ENCODE data around the gene REPIN1.

REPIN1 gene

DNA sequence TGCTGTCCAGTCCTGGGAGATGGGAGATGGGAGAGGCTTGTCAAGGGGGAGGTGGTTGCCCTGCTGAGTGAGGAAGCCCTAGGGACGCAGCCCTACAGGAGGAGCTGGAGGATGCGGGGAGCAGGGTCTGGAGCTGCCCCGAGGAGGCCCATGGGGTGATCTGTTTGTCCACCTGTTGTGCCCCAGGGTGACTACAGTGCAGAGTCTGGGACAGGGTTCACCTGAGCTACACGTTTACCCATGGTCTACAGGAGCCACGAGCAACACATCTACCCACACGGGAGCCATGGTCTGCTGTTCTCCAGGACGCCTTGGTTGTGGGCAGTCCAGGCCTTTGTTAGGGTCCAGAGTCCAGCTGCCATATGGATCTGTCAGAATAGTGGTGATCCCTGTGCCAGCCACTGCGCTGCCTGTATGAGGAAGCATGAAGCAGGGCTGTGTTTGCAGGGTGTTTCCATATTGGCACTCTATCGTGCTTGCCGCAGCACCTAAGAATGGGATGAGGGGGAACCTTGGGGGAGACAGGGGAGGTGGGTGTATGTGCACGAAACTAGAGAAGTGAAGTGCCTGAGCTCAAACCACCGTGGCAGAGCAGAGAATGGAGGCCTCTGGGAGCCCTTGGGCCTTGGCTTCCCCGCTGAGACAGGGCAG lies 34.2 kb downstream of the REPIN1 start:
- H3K4me1 Mint-ChIP-seq (ENCODE audit: low read depth), result peaks cover 39% of the 10 kb centered on the region
- H3K9me3 Mint-ChIP-seq, result no peaks in the 10 kb centered on the region
- H3K4me3 Mint-ChIP-seq, result no peak overlapping the region
- H3K36me3 Mint-ChIP-seq (ENCODE audit: low read depth), result peaks cover 7% of the 10 kb centered on the region
- peak overlapping the region; percentile 7 for H3K27ac Mint-ChIP-seq
- DNase-seq (ENCODE audit: low spot score), result no peak
- H3K27me3 Mint-ChIP-seq (ENCODE audit: low read depth), result no peaks in the 10 kb centered on the region

DNA sequence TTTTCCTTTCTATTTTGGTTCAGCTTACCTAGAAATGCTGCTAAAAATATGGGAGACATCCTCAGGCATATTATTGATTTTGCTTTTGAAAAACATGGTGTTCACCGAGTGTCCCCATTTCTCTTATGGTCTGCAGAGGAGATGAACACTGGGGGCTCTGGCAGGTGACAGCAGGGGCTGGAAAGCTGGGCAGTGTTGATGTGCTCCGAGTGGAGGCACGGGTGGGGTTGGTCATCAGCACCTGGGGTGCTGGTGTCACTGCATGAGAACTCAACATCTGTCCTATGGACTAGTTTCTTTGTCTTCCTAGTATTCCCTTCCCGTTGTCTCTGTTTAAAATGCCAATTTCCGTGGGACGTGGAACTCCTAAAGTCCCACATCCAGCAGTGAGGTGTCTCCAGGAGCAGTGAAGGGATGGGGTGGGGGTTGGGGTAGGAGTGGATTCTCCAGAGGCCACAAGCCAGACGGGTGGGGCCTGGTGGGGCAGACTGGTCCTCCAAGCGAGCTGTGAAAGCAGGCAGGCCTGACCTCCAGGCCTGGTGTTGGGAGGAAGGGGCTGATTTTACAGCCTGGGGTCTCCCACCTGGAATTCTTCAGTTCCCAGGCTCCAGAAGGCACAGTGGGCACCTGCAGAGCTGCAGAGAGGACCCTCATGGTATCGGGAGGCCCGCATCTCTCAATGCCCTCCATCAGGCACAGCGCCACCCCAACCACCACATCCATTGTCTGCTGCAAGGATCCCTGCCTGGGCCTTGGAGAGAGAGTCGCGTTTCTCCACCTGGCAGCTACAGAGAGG lies 35.0 kb downstream of the REPIN1 start:
- Mint-ChIP-seq H3K9me3 (no peaks in the 10 kb centered on the region), H3K27me3 (ENCODE audit: low read depth) (no peaks in the 10 kb centered on the region), H3K36me3 (ENCODE audit: low read depth) (peaks cover 7% of the 10 kb centered on the region), H3K4me3 (peak overlapping the region; percentile 91), H3K4me1 (ENCODE audit: low read depth) (peaks cover 41% of the 10 kb centered on the region), H3K27ac (peak overlapping the region; percentile 83)
- DNase-seq (ENCODE audit: low spot score), result no peak

DNA sequence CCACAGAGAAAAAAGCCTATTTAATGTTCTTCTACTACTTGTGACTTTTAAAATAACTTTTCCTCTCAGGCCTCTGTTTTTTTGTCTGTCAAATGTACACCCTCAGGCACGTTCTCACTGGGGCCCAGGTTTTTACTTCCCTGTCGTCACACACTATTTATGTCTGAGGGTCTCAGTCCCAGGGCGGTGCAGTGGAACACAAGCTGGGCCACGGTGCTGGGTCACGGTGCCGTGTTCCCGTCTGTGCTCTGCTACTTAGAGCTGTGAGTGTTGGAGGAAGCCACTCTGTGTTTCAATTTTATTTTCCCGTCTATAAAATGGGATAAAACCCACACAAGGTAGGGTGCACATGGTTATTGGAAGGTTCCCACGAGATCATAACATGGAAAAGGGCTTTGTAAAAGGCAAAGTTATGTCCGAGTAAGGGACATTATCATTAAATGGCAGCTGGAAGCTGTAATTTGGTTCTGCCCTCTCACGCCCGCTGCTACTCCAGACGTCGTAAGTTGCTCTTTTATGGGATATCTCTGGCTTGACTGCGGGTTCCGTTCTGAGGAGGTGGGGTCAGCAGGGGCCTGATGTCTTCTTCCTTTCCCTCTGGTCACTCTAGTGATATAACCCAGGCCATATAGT lies 35.7 kb downstream of the REPIN1 start:
- Mint-ChIP-seq H3K4me3 (peak overlapping the region; percentile 91), H3K27ac (peak overlapping the region; percentile 83), H3K27me3 (ENCODE audit: low read depth) (no peaks in the 10 kb centered on the region), H3K4me1 (ENCODE audit: low read depth) (peaks cover 47% of the 10 kb centered on the region), H3K9me3 (no peaks in the 10 kb centered on the region), H3K36me3 (ENCODE audit: low read depth) (peaks cover 14% of the 10 kb centered on the region)
- DNase-seq (ENCODE audit: low spot score), result no peak

DNA sequence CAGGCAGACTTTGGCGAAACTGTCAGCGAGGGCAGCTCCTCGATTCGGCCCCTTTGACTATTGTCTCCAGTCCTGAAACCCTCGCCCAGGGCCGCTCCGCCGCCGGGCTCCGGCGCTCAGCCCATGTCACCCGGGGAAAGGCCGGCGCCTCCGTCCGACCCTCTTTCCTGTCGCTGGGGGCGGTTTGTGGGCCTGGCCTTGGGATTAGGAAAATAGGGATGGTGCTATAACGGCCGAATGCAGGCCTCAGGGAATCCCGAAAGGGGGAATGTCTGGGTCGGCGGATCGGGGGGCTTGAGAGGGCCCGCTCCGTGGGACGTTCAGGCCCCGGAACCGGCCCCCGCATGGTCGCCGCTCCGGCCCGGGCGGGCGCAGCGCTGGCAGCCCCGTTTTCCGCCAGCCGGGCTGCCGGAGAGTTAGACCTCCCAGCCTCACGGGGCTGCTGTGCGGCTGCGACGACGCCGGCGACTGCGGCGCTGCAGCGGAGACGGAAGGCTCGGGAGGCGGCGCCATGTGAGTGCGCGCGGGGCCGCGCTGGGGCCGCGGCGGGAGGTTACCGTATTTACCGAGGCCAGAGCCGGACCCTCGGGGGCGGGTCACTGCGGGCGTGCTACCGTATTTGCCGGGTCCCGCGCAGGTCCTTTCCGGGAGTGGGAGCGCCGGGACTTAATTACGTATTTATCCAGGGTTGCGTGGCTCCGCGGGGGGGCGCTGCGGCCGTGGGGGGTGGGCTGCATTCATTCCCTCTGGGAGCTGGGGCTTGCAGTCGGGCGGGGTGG lies 36.4 kb downstream of the REPIN1 start:
- peak overlapping the region; percentile 99 for H3K27ac Mint-ChIP-seq
- H3K4me3 Mint-ChIP-seq, result peak overlapping the region; percentile 91
- H3K36me3 Mint-ChIP-seq (ENCODE audit: low read depth), result peaks cover 16% of the 10 kb centered on the region
- peaks cover 47% of the 10 kb centered on the region for H3K4me1 Mint-ChIP-seq (ENCODE audit: low read depth)
- no peaks in the 10 kb centered on the region for H3K9me3 Mint-ChIP-seq
- peak; percentile 81 for DNase-seq (ENCODE audit: low spot score)
- no peaks in the 10 kb centered on the region for H3K27me3 Mint-ChIP-seq (ENCODE audit: low read depth)

DNA sequence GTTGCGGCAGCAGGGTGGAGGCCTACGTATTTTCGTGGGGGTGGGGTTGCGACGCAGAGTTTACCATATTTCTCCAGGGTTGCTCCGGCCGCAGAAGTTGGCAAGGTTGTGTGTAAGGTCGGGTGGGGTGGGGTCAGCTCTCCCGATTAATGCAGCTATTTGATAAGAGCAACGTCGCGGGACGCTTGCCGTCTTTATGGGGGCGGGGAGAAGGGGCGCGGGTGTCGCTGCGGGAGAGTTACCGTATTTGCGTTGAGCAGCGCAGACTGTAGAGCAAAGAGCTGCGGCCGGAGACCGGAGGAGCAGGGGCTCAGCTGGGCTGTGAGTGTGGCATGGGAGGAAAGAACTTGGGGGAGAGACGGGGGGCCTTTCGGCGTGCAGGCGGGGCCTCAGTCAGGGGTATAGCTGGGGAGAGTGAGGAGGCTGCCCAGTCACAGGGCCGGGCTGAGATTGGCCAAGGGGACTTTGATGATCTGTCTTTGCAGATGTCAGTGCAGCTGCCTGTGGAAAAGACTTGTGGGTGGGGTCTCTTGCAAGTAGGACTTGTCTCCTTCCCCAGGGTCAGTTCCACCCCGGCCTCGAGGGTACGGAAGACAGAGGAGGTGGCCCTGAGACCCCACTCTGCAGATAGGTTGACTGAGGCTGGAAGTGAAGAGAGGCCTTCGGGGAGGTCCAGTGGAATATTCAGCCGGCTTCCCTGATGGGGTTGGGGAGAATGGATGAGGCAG lies 37.1 kb downstream of the REPIN1 start:
- H3K27ac Mint-ChIP-seq, result peak overlapping the region; percentile 99
- H3K36me3 Mint-ChIP-seq (ENCODE audit: low read depth), result peaks cover 19% of the 10 kb centered on the region
- H3K4me1 Mint-ChIP-seq (ENCODE audit: low read depth), result peaks cover 46% of the 10 kb centered on the region
- no peaks in the 10 kb centered on the region for H3K27me3 Mint-ChIP-seq (ENCODE audit: low read depth)
- no peaks in the 10 kb centered on the region for H3K9me3 Mint-ChIP-seq
- peak overlapping the region; percentile 90 for H3K4me3 Mint-ChIP-seq
- DNase-seq (ENCODE audit: low spot score), result peak; percentile 37

DNA sequence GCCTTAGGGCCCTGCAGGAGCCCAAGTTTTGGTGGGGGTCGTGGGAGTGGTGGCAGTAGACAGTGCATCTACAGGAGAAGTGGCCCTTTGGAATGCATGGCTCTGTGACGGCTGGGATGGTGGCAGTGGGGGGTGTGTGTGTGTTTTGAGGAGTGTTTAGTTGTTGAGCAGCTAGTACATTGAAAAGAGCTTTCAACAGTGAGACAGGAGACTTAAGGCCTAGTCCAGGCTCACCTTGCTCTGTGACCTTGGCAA lies 37.6 kb downstream of the REPIN1 start:
- Mint-ChIP-seq H3K27me3 (ENCODE audit: low read depth) (no peaks in the 10 kb centered on the region), H3K4me1 (ENCODE audit: low read depth) (peaks cover 42% of the 10 kb centered on the region), H3K9me3 (no peaks in the 10 kb centered on the region), H3K4me3 (peak overlapping the region; percentile 90), H3K36me3 (ENCODE audit: low read depth) (peaks cover 22% of the 10 kb centered on the region), H3K27ac (peak overlapping the region; percentile 99)
- DNase-seq (ENCODE audit: low spot score), result no peak

DNA sequence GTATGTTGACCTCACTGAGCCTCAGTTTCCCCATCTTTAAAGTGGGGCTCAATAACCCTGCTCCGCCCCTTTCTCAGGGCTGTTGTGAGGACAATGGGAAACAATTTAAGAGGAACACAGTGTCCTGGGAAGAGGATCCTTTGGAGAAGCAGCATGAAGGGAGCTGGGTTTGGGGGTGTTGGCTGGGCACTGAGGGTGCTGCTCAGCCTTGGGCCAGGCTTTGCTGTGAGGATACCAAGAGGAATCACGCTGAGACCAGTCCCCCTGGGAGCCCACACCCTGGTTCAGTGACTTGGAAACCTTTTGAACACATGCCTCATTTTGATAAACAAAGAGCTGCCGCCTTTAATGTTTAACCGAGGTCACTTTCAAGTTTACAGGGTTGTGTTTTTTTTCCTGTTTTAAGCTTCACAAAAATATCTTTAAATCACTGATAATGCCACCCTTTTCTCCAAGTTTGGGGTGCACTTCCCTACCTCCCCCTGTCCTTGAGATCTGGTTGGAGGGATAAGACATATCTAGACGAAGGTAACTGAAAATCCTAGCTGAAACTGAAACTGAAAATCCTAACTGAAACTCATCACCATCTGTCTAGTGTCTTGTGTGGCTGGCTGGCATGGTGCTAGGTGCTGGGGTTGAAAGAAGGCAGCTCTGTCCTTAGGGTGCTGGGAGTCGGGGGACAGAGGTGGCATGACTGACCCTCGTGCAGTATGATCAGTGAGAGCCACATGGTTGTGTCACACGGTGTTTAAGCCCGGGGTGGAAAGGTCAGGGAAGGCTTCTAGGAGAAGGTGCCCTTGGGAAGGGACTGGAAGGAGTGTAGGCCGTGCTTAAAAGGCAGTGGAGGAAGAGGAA lies 38.2 kb downstream of the REPIN1 start:
- peaks cover 24% of the 10 kb centered on the region for H3K36me3 Mint-ChIP-seq (ENCODE audit: low read depth)
- DNase-seq (ENCODE audit: low spot score), result peak; percentile 31

DNA sequence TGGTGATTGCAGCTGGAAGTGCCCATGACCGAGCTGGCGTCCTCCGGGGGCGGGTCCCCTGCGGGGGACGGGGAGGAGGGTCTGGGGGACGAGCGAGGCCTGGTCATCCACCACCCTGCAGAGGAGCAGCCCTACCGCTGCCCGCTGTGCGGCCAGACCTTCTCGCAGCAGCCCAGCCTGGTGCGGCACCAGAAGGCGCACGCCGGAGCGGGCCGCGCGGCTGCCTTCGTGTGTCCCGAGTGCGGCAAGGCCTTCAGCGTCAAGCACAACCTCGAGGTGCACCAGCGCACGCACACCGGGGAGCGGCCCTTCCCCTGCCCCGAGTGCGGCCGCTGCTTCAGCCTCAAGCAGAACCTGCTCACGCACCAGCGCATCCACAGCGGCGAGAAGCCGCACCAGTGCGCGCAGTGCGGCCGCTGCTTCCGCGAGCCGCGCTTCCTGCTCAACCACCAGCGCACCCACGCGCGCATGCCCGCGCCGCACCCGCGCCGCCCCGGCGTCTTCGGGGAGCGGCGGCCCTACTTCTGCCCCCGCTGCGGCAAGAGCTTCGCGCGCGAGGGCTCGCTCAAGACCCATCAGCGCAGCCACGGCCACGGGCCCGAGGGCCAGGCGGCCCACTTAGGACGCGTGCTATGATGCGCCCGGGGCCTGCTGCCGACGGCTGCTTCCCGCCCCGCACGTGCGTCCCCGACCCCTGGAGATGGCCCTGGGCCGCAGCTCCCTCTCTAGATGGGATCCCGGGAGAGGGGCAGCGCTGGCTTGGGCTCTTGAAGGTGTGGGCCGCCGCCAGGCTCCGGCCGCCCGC lies 39.2 kb downstream of the REPIN1 start:
- DNase-seq (ENCODE audit: low spot score), result no peak
- Mint-ChIP-seq H3K4me1 (ENCODE audit: low read depth) (peaks cover 37% of the 10 kb centered on the region), H3K27ac (no peak overlapping the region), H3K27me3 (ENCODE audit: low read depth) (no peaks in the 10 kb centered on the region), H3K9me3 (no peaks in the 10 kb centered on the region), H3K36me3 (ENCODE audit: low read depth) (peaks cover 25% of the 10 kb centered on the region), H3K4me3 (no peak overlapping the region)

More for the DNA sequence above, 38.2 kb downstream of the REPIN1 start:
- H3K9me3 Mint-ChIP-seq, result no peaks in the 10 kb centered on the region
- H3K27ac Mint-ChIP-seq, result peak overlapping the region; percentile 99
- peaks cover 40% of the 10 kb centered on the region for H3K4me1 Mint-ChIP-seq (ENCODE audit: low read depth)
- H3K27me3 Mint-ChIP-seq (ENCODE audit: low read depth), result no peaks in the 10 kb centered on the region
- peak overlapping the region; percentile 90 for H3K4me3 Mint-ChIP-seq

DNA sequence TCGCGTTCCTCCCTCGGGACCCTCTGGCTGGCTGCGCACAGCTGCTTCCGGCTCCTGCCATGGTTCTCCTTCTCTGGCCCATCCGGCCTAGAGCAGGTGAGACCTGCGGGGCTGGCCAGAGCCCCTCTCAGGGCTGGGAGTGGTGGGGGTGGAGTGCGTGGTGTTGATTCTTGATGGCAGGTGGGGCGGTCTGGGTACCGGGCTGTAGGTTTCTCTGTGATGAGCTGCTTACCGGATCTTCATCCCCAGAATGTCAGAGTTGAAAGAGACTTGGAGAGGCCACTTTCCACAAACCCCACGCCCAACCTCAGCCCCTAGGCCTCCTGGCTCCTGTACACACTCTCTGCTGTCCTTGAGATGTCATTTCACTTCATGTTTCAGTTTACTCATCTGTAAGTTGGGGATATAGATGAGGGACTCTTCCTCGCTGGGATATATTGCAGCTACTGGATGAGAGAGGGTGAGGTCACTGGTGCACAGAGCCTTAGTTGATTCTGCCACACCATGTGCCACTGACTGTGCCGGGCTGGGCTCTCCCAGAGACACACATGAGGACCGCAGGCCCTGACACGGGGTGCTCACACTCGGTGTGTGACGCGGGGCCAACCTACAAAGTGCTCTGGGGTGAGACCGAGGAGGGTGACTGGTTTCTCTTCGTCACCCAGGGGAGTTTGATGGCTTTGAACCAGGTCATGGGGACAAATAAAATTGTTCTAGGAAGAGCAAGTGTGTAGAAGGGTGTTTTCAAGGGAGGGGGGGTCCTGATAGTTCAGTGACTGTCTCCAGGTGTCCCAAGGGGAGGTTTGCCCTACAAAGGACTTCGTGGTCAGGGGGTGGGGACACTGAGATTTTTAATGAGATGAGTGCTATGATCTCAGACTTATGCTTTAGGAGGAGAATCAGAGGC lies 40.0 kb downstream of the REPIN1 start:
- Mint-ChIP-seq H3K27me3 (ENCODE audit: low read depth) (no peaks in the 10 kb centered on the region), H3K4me1 (ENCODE audit: low read depth) (peaks cover 33% of the 10 kb centered on the region)
- DNase-seq (ENCODE audit: low spot score), result no peak

DNA sequence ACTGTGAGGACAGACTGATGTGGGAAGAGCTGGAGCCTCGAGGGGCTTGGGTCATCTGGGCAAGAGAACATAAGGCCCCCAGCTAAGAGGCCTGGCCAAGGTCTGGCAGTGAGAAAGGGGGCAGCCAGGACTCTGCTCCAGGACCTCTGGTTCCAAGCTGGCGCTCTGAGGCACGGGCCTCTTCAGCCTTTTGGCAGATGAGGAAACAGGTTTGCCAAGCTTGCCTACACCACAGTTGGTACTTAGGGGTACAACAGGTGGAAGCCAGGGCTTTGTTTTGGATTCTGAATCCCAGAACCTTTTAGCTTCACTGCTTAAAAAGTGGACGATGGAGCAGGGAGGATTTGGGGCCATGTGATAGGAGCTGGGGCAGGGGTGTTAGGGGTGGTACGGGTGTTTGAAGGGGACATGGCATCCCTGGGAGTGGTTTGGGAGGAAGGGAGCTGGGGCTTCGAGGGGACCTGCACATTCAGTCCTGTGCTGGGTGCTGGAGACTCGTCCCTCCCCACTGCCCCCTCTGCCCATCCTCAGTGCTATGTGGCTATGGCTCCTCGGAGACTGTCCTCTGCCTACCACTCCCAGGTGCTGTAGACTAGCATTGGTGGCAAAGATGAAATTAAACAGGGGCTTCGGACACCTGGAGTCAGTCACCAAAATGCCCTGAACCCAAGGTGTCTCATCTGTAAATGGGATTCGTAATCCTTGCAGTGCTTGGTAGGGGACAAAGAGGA lies 40.8 kb downstream of the REPIN1 start:
- Mint-ChIP-seq H3K4me1 (ENCODE audit: low read depth) (peaks cover 27% of the 10 kb centered on the region), H3K9me3 (no peaks in the 10 kb centered on the region), H3K4me3 (no peak overlapping the region), H3K36me3 (ENCODE audit: low read depth) (peaks cover 26% of the 10 kb centered on the region), H3K27ac (peak overlapping the region; percentile 76), H3K27me3 (ENCODE audit: low read depth) (no peaks in the 10 kb centered on the region)
- no peak for DNase-seq (ENCODE audit: low spot score)

More for the DNA sequence above, 40.0 kb downstream of the REPIN1 start:
- H3K4me3 Mint-ChIP-seq, result peak overlapping the region; percentile 13
- peaks cover 26% of the 10 kb centered on the region for H3K36me3 Mint-ChIP-seq (ENCODE audit: low read depth)
- H3K27ac Mint-ChIP-seq, result peak overlapping the region; percentile 76
- no peaks in the 10 kb centered on the region for H3K9me3 Mint-ChIP-seq

DNA sequence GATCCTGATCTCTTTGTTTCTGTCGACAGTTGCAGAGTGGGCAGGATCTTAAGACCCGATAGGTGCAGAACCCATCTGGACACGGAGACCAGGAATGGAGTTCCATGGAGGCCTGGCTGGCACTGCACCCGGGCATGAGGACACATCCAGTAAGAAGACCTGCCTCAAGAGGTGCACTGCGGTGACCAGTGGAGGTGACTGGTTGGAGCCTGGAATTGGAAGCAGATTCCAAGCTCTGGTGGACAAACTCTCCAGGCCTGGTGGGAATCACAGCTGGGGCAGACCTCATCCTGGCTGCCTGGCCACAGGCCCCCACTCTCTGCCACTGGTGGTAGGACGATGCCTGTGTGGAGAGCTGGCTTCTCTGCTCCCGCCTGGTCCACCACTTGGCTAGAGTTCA lies 41.5 kb downstream of the REPIN1 start:
- H3K36me3 Mint-ChIP-seq (ENCODE audit: low read depth), result peaks cover 26% of the 10 kb centered on the region
- no peak for DNase-seq (ENCODE audit: low spot score)
- peaks cover 25% of the 10 kb centered on the region for H3K4me1 Mint-ChIP-seq (ENCODE audit: low read depth)
- H3K27me3 Mint-ChIP-seq (ENCODE audit: low read depth), result no peaks in the 10 kb centered on the region
- no peaks in the 10 kb centered on the region for H3K9me3 Mint-ChIP-seq
- no peak overlapping the region for H3K27ac Mint-ChIP-seq
- no peak overlapping the region for H3K4me3 Mint-ChIP-seq
